ENCODE data around the gene SLC35B1.
"Not testable (repeated sequence)": the region's sequence is repeated elsewhere in the genome, so short reads cannot be mapped to it uniquely, and the experiment has no call there.

The SLC35B1 gene

DNA sequence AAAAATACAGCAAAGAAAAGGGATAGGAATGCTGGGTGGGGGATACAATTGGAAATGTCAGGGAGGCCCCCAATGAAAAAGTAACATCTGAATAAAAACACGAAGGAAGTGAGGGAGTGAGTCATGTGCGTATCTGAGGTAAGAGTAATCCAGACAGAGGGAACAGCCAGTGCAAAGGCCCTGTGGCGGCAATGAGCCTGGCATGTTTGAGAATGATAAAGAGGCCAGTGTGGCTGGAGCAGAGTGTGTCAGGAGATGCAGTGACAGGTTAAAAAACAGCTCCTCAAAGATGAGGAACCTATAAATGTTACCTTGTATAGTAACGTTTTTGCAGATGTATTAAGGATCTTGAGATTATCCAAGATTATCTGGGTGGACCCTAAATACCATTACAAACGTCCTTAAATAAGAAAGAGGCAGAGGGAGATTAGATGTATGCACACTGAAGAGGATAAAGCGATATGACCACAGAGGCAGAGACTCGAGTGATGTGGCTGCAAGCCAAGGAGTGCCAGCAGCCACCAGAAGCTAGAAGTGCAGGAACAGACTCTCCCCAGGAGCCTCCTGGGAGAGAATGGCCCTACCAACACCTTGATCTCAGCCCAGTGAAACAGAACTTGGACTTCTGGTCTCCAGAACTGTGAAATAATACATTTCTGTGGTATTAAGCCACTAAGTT is 17.8 kb upstream of the SLC35B1 start:
- DNase-seq (ENCODE audit: low read depth): no peak
- no peak overlapping the region for H3K4me3 ChIP-seq (ENCODE audit: low read depth, low read length)

DNA sequence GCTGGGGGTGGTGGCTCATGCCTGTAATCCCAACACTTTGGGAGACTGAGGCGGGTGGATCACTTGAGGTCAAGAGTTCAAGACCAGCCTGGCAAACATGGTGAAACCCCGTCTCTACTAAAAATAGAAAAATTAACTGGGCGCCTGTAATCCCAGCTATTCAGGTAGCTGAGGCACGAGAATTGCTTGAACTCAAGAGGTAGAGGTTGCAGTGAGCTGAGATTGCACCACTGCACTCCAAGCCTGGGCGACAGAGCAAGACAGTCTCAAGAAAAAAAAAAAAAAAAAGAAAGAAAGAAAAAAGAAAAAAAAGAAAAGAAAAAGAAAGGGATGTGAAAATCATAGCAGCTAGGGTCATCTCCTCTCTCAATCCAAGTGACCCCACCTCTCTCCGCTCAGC is 16.8 kb upstream of the SLC35B1 start:
- DNase-seq (ENCODE audit: low read depth); H3K4me3 ChIP-seq (ENCODE audit: low read depth, low read length): not testable (repeated sequence)

More for the DNA sequence above, 17.8 kb upstream of the SLC35B1 start:
- TF ChIP-seq, protein P1, sequence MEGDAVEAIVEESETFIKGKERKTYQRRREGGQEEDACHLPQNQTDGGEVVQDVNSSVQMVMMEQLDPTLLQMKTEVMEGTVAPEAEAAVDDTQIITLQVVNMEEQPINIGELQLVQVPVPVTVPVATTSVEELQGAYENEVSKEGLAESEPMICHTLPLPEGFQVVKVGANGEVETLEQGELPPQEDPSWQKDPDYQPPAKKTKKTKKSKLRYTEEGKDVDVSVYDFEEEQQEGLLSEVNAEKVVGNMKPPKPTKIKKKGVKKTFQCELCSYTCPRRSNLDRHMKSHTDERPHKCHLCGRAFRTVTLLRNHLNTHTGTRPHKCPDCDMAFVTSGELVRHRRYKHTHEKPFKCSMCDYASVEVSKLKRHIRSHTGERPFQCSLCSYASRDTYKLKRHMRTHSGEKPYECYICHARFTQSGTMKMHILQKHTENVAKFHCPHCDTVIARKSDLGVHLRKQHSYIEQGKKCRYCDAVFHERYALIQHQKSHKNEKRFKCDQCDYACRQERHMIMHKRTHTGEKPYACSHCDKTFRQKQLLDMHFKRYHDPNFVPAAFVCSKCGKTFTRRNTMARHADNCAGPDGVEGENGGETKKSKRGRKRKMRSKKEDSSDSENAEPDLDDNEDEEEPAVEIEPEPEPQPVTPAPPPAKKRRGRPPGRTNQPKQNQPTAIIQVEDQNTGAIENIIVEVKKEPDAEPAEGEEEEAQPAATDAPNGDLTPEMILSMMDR (IDR thresholded peaks at IDR 0.05; ENCODE audit: insufficient read depth, low read depth, low read length, missing control alignments): no peak

DNA sequence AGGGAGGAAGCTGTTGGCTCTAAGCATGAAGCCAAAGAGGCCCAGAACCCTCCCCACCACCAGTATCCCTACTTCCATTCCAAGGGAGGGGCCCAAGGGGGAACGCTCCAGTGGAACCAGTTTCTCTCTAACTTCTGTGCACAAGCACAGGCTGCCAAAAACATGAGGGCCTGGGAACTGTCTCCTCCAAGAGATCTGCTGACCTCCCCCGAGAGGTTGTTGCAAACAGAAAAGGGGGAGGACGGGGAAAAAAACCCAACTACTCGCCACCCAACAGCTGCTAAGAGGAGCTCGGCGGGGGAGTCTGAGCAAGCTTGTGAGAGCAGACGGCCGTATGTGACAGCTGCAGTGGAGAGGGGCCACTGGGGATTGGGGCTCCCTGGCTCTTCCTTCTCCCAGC is 15.7 kb upstream of the SLC35B1 start:
- no peak overlapping the region for H3K4me3 ChIP-seq (ENCODE audit: low read depth, low read length)
- DNase-seq (ENCODE audit: low read depth): no peak
- TF ChIP-seq, protein P1 (IDR thresholded peaks at IDR 0.05; ENCODE audit: insufficient read depth, low read depth, low read length, missing control alignments): no peak

DNA sequence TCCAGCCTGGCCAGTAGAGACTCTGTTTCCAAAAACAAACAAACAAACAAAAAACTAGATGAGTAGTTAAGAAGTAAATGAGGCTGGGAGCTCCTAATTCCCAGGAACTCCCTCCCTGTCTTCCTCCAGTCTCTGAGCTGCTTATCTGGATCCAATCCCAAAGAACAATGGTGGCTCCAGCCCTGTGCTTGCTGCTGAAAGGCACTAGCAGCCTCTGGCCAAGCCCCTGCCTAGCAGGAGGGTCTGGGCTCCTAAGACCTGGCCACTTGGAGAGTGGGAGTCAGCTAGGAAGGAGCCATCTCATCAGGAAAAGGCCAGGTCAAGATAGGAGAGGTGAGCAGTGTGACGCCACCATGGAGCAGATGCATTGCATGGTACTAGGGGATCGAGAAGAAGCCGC is 14.3 kb upstream of the SLC35B1 start:
- DNase-seq (ENCODE audit: low read depth): no peak
- H3K4me3 ChIP-seq (ENCODE audit: low read depth, low read length): no peak overlapping the region
- TF ChIP-seq, protein P1 (IDR thresholded peaks at IDR 0.05; ENCODE audit: insufficient read depth, low read depth, low read length, missing control alignments): no peak

DNA sequence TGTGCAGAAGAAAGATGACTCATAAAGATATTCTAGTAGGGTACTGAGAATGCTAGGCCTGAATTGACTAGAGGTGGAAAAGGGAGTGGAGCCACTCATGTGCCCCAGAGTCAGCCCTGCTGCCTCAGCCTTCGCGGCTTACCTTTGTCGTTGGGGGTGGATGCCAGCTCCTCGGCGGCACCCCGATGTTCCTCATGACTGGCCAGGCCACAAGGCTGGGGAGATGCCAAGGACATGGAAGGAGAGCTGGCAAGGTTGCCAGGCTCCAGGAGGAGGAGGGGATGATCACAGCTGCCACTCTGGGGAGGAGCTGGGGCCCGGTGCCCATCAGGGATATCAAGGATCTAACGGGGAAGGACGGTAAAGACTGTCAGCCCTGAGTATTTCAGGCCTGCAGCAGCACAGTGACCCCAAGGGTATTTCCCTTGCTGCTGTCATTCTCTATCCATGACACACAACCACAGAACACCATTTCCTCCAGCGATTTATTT is 9.7 kb upstream of the SLC35B1 start:
- TF ChIP-seq, protein P1 (IDR thresholded peaks at IDR 0.05; ENCODE audit: insufficient read depth, low read depth, low read length, missing control alignments): no peak
- no peak overlapping the region for H3K4me3 ChIP-seq (ENCODE audit: low read depth, low read length)
- no peak for DNase-seq (ENCODE audit: low read depth)

DNA sequence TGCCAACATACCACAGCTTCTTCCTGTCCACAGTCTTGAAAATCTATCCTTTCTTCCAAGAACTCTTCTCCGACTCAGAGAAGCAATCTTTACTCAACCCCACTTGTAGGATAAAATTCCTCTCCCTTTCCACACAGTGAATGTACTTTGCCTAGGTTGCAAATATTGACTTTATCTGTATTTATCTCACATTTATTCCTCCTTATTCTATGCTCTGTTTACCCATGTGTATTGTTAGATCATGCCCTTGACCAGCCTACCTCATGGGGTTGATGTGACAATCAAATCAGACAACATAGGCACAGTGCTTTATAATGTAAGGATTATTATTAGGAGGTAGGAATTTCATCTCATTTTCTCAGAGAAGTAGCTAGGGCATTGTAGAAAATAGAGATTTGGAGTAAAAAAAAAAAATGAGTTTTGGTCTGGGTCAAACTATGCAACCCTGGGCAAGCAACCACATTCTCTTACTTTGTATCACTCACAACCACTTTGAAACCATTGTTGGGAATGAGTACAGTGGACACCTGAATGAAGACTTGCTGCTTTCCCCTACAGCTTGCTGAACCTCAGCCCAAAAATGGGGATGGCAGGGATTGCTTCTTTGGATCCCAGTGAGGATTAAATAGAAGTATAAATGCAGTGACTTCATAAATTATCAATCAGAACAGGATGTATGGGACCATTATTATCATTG is 9.1 kb upstream of the SLC35B1 start:
- no peak overlapping the region for H3K4me3 ChIP-seq (ENCODE audit: low read depth, low read length)
- TF ChIP-seq, protein P1 (IDR thresholded peaks at IDR 0.05; ENCODE audit: insufficient read depth, low read depth, low read length, missing control alignments): no peak

DNA sequence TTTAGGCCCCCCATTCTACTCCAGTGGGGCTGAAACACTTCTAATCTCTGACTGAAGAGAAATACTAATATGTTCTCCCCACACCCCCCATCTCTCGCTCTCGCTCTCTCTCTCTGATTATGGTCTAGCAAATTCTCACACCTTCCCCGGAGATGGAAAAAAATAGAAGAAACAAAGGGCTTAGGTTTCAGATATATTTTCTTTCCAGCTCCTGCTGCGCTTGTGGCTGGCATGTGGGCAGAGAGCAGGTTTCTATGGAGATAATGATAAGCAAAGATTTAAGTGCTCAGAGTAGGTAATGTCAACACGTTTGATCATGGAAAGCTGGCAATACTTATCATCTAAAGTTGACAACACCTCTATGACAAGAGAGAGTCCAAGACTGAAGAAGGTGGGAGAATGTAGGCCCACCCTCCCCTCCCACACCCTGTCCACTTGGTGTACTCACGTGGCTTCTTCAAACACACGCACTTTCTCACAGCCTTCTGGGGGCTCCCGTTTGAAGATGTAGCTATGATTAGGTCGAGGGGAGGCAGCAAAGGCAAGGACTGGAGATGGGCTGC is 8.0 kb upstream of the SLC35B1 start:
- H3K4me3 ChIP-seq (ENCODE audit: low read depth, low read length): no peak overlapping the region
- TF ChIP-seq, protein P1 (IDR thresholded peaks at IDR 0.05; ENCODE audit: insufficient read depth, low read depth, low read length, missing control alignments): no peak
- DNase-seq (ENCODE audit: low read depth): no peak

More for the DNA sequence above, 9.1 kb upstream of the SLC35B1 start:
- DNase-seq (ENCODE audit: low read depth): no peak

All from GM12865 (cell line).